Pulmonary artery endothelial cell (primary cell): ENCODE measurements around the gene HIP1R. TPM values are rescaled to one million over a fixed set of nuclear protein-coding genes. Genes with fewer than 3 reads are reported as not detected.

Experiments used
- DNase-seq: peaks from one replicate; pipeline ENCODE4 v3.0.0-alpha.2; 2011; ENCODE audit warnings: low read depth, low spot score
- total RNA-seq: library from RNA; depleted of rRNA; stranded (reverse); fragments of >200 nt; gene quantifications from 2 replicates; pipeline ENCODE4 v1.2.3, GENCODE V29; 2014

Gene HIP1R
- total RNA-seq, 1 donor from 2014 or later: 121 TPM

GRCh38 chr12:122847921-122848421 is 12.7 kb downstream of the HIP1R start:
- DNase-seq: no peak

GRCh38 chr12:122848471-122849351 is 13.5 kb downstream of the HIP1R start:
- DNase-seq: no peak

GRCh38 chr12:122849352-122850047 is 14.2 kb downstream of the HIP1R start:
- no peak for DNase-seq

GRCh38 chr12:122850048-122850445 is 14.8 kb downstream of the HIP1R start:
- DNase-seq: no peak

- no peak for DNase-seq
Measured at GRCh38 chr12:122850695-122851350, 15.6 kb downstream of the HIP1R start.

GRCh38 chr12:122851820-122852219 is 16.6 kb downstream of the HIP1R start:
- peak; percentile 94 for DNase-seq

- no peak for DNase-seq
Measured at GRCh38 chr12:122852336-122853275, 17.3 kb downstream of the HIP1R start.

- DNase-seq: no peak
Measured at GRCh38 chr12:122853582-122854245, 18.5 kb downstream of the HIP1R start.

GRCh38 chr12:122854554-122854953 is 19.3 kb downstream of the HIP1R start:
- DNase-seq: no peak

- no peak for DNase-seq
Measured at GRCh38 chr12:122855071-122855829, 20.0 kb downstream of the HIP1R start.

GRCh38 chr12:122855928-122856831 is 20.9 kb downstream of the HIP1R start:
- no peak for DNase-seq

- DNase-seq: no peak
Measured at GRCh38 chr12:122856999-122857671, 21.9 kb downstream of the HIP1R start.

- no peak for DNase-seq
Measured at GRCh38 chr12:122858171-122858570, 22.9 kb downstream of the HIP1R start.

GRCh38 chr12:122858591-122859302 is 23.5 kb downstream of the HIP1R start:
- no peak for DNase-seq

GRCh38 chr12:122859303-122860039 is 24.2 kb downstream of the HIP1R start:
- no peak for DNase-seq

GRCh38 chr12:122860040-122860853 is 25.0 kb downstream of the HIP1R start:
- peak; percentile 43 for DNase-seq
